Upper lobe of left lung (tissue), 4 donors: ENCODE measurements around the gene ALDH5A1.

ENCODE experiments used
- CTCF ChIP-seq, 6 experiments: fragments of 450-650 bp in 4 of 6; fragments of 200-600 bp in 2 of 6; sonication (generic) in 2 of 6; IDR thresholded peaks; one replicate each; pipeline ENCODE4 v1.5.1; 2016 to 2019; ENCODE audit warnings: antibody characterized with exemption in 6 of 6
- POLR2A ChIP-seq, 4 donors: fragments of 450-650 bp; IDR thresholded peaks; one replicate each; pipeline ENCODE4 v1.5.1; 2016 to 2017; ENCODE audit warnings: antibody characterized with exemption in 4 of 4, mild to moderate bottlenecking in 2 of 4
- POLR2AphosphoS5 ChIP-seq, 2 donors: sonication (generic); formaldehyde crosslinking; IDR thresholded peaks; one replicate each; pipeline ENCODE4 v1.5.1; 2017; ENCODE audit warnings: antibody characterized with exemption in 2 of 2

- TF ChIP-seq CTCF (IDR thresholded peaks at IDR 0.05) (no peak), POLR2AphosphoS5 (IDR thresholded peaks at IDR 0.05) (no peak), POLR2A (IDR thresholded peaks at IDR 0.05) (no peak)
Measured at GRCh38 chr6:24564081-24564480, 69.3 kb downstream of the ALDH5A1 start.
